Calu3 (cell line): ENCODE results near the gene RDH5. TPM values are rescaled to one million over a fixed set of nuclear protein-coding genes. Genes with fewer than 3 reads are reported as not detected.
A peak's percentile ranks its signal among the peaks of the same experiment; 100 is the strongest.

Source experiments
- BruUV-seq: library from RNA; stranded (reverse); fragments of 400-500 nt; replicated peaks from 2 replicates; lab custom pipeline; 2021; lab: Mats Ljungman, UMichigan
- CTCF ChIA-PET: fragments of 300-600 bp; sonication (Branson Sonifier 250); formaldehyde crosslinking; loops from one replicate; lab custom pipeline; 2022; ENCODE audit warnings: antibody characterized with exemption; lab: Charles Lee
- DNase-seq: peaks from one replicate; pipeline ENCODE4 v3.0.0; 2022
- H3K27ac Mint-ChIP-seq: one replicate; pipeline ENCODE4 v1.8.0; 2022; ENCODE audit warnings: mixed read lengths; ENCODE audit not compliant: unreplicated experiment
- H3K27me3 Mint-ChIP-seq: one replicate; pipeline ENCODE4 v1.8.0; 2022; ENCODE audit warnings: mixed read lengths; ENCODE audit not compliant: unreplicated experiment
- H3K36me3 Mint-ChIP-seq: one replicate; pipeline ENCODE4 v1.8.0; 2022; ENCODE audit warnings: mild to moderate bottlenecking, moderate library complexity, mixed read lengths; ENCODE audit not compliant: insufficient read depth, unreplicated experiment
- H3K4me1 Mint-ChIP-seq: one replicate; pipeline ENCODE4 v1.8.0; 2022; ENCODE audit warnings: mild to moderate bottlenecking, low read depth, mixed read lengths; ENCODE audit not compliant: unreplicated experiment
- H3K4me3 Mint-ChIP-seq: one replicate; pipeline ENCODE4 v1.8.0; 2022; ENCODE audit warnings: mild to moderate bottlenecking, low read depth, moderate library complexity, mixed read lengths; ENCODE audit not compliant: unreplicated experiment
- H3K9me3 Mint-ChIP-seq: one replicate; pipeline ENCODE4 v1.8.0; 2022; ENCODE audit warnings: low read depth, mixed read lengths; ENCODE audit not compliant: unreplicated experiment
- intact Hi-C: fragments of 100-400 bp; cut with micrococcal nuclease; formaldehyde crosslinking; loops from one replicate; pipeline ENCODE4 v1.10.0; 2022; ENCODE audit not compliant: unreplicated experiment
- total RNA-seq: library from RNA; stranded (reverse); gene quantifications from 2 replicates; pipeline ENCODE4 v1.2.3, GENCODE V29; 2022
- TF ChIP-seq, protein P1 (sequence below): fragments of 200-600 bp; IDR thresholded peaks from one replicate; pipeline ENCODE4 v1.8.0; 2022; ENCODE audit warnings: antibody characterized with exemption; ENCODE audit not compliant: unreplicated experiment

RDH5 gene
- total RNA-seq, 1 experiment from 2014 or later = 11.2 TPM

DNA sequence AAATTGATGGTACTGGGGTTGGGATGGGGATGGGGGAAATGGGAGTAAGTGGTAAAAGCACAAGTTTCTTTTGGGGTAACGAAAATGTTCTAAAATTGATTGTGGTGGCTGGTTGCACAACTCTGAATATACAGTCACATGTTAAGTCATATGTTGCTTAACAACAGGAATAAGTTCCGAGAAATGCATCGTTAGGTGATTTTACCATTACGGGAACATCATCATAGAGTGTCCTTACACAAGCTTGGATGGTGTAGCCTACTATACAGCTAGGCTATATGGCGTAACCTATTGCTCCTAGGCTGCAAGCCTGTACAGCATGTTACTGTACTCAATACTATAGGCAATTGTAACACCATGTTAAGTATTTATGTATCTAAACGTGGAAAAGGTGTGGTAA, 43.5 kb upstream of the RDH5 start:
- Mint-ChIP-seq H3K4me3 (no peak overlapping the region), H3K4me1 (peaks cover 20% of the 10 kb centered on the region), H3K36me3 (peaks cover 11% of the 10 kb centered on the region), H3K9me3 (no peaks in the 10 kb centered on the region), H3K27me3 (peaks cover 12% of the 10 kb centered on the region), H3K27ac (no peak overlapping the region)
- intact Hi-C loops = no loop called here
- CTCF ChIA-PET = interaction anchor here (0.9 kb wide), 2 partner anchors 44 to 62 kb away, joined by 3 to 4 read pairs; partner anchors contain the start of gene RDH5
- no peak for DNase-seq
- TF ChIP-seq, protein P1, sequence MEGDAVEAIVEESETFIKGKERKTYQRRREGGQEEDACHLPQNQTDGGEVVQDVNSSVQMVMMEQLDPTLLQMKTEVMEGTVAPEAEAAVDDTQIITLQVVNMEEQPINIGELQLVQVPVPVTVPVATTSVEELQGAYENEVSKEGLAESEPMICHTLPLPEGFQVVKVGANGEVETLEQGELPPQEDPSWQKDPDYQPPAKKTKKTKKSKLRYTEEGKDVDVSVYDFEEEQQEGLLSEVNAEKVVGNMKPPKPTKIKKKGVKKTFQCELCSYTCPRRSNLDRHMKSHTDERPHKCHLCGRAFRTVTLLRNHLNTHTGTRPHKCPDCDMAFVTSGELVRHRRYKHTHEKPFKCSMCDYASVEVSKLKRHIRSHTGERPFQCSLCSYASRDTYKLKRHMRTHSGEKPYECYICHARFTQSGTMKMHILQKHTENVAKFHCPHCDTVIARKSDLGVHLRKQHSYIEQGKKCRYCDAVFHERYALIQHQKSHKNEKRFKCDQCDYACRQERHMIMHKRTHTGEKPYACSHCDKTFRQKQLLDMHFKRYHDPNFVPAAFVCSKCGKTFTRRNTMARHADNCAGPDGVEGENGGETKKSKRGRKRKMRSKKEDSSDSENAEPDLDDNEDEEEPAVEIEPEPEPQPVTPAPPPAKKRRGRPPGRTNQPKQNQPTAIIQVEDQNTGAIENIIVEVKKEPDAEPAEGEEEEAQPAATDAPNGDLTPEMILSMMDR = no peak
- no TSS peak for BruUV-seq

DNA sequence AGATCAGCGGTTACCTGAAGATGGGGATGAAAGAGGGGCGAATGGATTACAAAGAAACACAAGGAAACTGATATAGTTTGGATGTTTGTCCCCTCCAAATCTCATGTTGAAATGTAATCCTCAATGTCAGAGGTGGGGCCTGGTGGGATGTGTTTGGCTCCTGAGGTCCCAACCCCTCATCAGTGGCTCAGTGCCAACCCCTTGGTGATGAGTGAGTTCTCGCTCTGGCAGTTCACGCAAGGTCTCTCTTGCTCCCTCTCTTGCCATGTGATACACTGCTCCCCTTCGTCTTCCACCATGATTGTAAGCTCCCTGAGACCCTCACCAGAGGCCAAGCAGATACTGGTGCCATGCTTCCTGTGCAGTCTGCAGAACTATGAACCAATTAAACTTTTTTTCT, 40.5 kb upstream of the RDH5 start:
- BruUV-seq = no TSS peak
- H3K9me3 Mint-ChIP-seq = no peaks in the 10 kb centered on the region

DNA sequence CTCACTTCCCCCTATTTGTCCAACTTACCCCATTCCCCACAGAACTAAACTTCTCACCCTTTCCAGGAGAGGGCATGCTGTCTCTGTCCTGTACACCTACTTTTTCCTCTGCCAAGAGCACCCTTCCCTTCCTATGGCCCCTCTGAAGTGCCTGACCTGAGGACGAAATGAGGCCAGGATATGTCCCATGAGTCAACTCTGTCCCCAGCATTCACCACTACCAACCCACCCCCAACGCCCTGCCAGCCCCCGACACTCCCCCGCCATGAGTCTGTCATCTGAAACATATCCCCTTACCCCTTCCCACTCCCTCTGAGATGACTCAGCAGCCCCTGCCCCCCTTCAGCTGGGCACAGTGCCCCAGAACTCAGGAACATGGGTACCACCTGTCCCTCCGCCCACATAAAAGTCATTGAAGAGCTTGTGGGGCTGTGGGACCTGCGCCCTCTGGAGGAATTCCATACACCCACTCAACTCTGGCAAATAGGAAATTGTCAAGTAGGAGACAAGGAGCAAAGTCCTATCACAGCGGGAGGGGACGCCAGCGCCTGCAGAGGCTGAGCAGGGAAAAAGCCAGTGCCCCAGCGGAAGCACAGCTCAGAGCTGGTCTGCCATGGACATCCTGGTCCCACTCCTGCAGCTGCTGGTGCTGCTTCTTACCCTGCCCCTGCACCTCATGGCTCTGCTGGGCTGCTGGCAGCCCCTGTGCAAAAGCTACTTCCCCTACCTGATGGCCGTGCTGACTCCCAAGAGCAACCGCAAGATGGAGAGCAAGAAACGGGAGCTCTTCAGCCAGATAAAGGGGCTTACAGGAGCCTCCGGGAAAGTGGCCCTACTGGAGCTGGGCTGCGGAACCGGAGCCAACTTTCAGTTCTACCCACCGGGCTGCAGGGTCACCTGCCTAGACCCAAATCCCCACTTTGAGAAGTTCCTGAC, 38.8 kb upstream of the RDH5 start:
- CTCF ChIA-PET = interaction anchor here (0.6 to 2.7 kb wide), 24 partner anchors 8 to 844 kb away, joined by 3 to 76 read pairs (median 4); partner anchors contain the start of genes BLOC1S1, CD63, DNAJC14 and ERBB3
- H3K9me3 Mint-ChIP-seq = no peaks in the 10 kb centered on the region
- TF ChIP-seq, protein P1 = peak; percentile 55
- peaks cover 30% of the 10 kb centered on the region for H3K36me3 Mint-ChIP-seq
- H3K27me3 Mint-ChIP-seq = no peaks in the 10 kb centered on the region
- H3K4me1 Mint-ChIP-seq = peaks cover 30% of the 10 kb centered on the region
- H3K4me3 Mint-ChIP-seq = peak overlapping the region; percentile 87
- peak overlapping the region; percentile 68 for H3K27ac Mint-ChIP-seq
- peak; percentile 87 for DNase-seq
- no TSS peak for BruUV-seq
- intact Hi-C loops = loop anchor here (1.0 to 5.0 kb wide), 3 partner anchors 23 to 56 kb away; partner anchors contain the start of gene RDH5

More for the DNA sequence above, 40.5 kb upstream of the RDH5 start:
- peaks cover 25% of the 10 kb centered on the region for H3K36me3 Mint-ChIP-seq
- H3K4me3 Mint-ChIP-seq = no peak overlapping the region
- no peak overlapping the region for H3K27ac Mint-ChIP-seq
- TF ChIP-seq, protein P1 = no peak
- intact Hi-C loops = loop anchor here (2.0 to 5.0 kb wide), 2 partner anchors 21 to 58 kb away; no protein-coding TSS in a partner anchor
- CTCF ChIA-PET = no interaction called here
- DNase-seq = no peak
- H3K4me1 Mint-ChIP-seq = peaks cover 30% of the 10 kb centered on the region
- no peaks in the 10 kb centered on the region for H3K27me3 Mint-ChIP-seq

DNA sequence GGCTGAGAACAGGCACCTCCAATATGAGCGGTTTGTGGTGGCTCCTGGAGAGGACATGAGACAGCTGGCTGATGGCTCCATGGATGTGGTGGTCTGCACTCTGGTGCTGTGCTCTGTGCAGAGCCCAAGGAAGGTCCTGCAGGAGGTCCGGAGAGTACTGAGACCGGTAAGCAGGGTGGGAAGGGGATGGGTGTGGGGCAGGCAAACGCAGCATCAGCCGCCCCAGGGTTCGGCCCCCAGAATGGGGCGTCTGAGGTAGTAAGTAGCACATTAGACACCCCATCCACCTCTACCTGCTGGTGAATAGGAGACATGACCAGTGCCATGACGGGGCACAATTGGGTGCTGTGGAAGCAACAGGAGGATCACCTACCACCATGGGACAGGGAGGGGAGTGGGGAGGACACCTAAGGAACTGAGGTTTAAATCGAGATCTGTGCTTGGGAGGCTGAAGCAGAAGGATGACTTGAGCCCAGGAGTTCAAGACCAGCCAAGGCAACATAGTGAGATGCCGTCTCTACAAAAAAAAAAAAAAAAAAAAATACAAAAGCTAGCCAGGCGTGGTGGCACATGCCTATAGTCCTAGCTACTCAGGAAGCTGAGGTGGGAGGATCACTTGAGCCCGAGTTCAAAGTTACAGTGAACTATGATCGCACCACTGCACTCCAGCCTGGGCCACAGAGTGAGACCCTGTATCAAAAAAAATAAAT, 38.0 kb upstream of the RDH5 start:
- TF ChIP-seq, protein P1 = no peak
- peak; percentile 36 for DNase-seq
- Mint-ChIP-seq H3K27ac (peak overlapping the region; percentile 68), H3K27me3 (no peaks in the 10 kb centered on the region), H3K36me3 (peaks cover 30% of the 10 kb centered on the region), H3K9me3 (no peaks in the 10 kb centered on the region), H3K4me1 (peaks cover 30% of the 10 kb centered on the region), H3K4me3 (peak overlapping the region; percentile 87)
- intact Hi-C loops = loop anchor here (5.0 kb wide), 1 partner anchor 55 kb away; no protein-coding TSS in a partner anchor
- CTCF ChIA-PET = interaction anchor here (0.6 to 2.7 kb wide), 19 partner anchors 9 to 1494 kb away, joined by 3 to 76 read pairs (median 4); partner anchors contain the start of genes BLOC1S1, CD63, DNAJC14 and ITGA7
- no TSS peak for BruUV-seq
